GM18867 (cell line): ENCODE measurements around the gene MED17.

Experiments
- ATAC-seq: cut with Tn5 transposase; IDR thresholded peaks from one replicate; pipeline ENCODE4 v1.9.1; 2021; ENCODE audit warnings: mild to moderate bottlenecking, moderate library complexity; ENCODE audit not compliant: unreplicated experiment

Gene MED17

DNA sequence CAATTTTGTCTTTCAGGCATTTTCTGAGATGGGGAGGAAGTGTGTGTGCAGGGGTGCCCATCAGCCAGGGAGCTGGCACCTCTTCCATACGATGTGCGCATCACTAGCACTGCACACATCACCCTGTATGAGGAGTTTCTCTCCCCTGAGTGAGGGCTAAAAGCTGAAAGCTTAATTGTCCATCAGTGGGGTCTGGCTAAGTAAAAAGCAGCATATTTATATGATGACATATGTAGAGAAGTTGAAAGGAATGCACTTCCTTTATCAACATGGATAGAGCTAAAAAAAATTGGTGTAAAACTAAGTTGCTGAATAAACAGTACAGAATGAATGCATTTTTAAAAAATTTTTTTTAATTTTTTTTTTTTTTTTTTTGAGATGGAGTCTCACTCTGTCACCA is 62.3 kb downstream of the MED17 start:
- no peak for ATAC-seq

DNA sequence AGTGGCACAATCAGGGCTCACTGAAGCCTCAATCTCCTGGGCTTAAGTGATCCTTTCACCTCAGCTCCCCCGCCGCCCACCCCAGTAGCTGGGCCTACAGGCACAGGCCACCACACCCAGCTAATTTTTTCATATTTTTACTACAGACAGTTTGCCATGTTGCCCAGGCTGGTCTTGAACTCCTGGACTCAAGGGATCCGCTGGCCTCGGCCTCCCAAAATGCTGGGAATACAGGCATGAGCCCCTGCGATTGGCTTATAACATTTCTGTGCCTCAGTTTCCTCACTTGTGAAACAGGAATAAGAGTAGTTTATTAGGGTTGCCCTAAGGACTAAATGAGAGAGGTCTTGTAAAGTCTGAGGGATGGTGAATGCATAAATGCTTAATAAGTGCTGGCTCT is 65.1 kb downstream of the MED17 start:
- no peak for ATAC-seq

DNA sequence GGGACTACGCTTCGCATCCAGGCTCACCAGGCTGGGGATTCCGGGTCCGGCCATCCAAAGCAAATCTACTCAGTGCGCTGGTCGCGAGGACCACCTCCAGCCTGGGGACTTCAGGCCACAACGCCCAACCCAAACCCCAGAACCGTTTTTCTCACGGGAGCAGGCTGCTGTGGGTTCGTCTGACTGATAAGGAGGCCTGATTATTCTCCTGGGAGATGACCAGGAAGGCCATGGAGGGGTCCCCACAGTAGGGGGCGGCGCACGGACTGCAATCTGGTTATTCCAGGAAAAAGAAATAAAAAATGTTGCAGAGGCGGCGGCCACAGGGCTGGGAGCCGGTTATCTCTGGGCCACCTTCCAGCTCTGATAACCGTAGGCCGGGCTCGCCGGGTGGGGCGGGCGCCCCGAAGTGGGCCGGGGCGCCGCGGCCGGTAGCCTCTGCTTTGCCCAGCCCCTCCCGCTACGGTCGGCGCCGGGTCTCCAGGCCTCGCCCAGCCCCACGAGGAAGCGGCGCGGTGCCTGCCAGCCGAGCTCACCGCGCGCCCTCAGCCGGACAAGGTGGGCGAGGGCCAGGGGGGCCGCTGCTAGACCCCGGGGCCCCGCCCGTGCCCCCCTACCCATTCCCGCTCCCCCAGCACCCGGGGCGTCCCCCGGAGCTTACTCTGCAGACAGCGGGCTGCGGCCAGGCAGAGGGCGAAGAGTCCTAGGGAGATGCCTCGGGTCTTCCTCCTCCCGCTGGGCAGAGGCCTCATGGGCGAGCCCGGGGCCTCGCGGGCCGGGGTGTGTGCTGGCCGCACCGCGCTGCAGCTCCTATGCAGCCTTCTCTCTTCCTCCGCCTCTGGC is 65.9 kb downstream of the MED17 start:
- no peak for ATAC-seq

DNA sequence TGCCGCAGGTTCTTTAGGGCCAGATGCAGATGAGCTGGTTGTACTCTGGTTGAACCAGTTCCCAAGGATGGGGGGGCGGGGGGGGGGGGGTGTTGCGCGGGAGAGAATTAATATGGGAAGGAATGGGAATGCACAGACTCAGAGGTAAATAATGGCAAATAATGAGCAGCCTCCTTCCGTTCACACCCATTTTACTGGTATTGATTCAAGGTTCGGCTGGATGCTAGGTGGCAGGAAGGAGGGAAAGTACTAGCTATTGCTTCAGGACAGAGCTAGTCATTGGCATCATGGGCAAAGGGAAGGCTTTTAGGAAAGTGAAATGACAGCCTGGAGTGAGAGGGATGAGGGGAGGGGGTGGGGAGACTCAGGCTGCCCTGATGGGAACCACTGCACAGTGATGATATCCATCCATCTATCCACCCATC is 66.5 kb downstream of the MED17 start, which contains the start of gene VSTM5:
TSS of gene VSTM5 (minus strand) at position 25 of the 425 bp plus-strand sequence. CDS start 116 bp downstream, outside the sequence.
- no peak for ATAC-seq

DNA sequence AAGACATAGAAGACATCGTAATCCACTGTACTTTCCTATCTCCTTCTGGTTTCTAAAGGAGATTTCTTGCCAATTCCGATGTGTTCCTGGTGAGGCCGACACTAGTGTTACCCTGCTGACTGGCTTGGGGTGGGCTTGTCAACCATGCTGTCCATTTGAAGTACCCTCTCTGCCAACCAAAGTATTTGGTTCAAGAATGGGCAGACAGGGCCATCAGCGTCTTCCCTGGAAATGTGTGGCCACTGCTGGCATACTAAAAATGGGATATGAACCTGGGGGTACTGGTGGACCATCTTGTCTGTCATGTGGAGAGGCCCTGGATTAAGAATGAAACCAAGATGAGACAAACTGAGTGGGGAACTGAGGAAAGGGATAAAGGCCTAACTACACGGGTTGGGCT is 68.2 kb downstream of the MED17 start:
- no peak for ATAC-seq

DNA sequence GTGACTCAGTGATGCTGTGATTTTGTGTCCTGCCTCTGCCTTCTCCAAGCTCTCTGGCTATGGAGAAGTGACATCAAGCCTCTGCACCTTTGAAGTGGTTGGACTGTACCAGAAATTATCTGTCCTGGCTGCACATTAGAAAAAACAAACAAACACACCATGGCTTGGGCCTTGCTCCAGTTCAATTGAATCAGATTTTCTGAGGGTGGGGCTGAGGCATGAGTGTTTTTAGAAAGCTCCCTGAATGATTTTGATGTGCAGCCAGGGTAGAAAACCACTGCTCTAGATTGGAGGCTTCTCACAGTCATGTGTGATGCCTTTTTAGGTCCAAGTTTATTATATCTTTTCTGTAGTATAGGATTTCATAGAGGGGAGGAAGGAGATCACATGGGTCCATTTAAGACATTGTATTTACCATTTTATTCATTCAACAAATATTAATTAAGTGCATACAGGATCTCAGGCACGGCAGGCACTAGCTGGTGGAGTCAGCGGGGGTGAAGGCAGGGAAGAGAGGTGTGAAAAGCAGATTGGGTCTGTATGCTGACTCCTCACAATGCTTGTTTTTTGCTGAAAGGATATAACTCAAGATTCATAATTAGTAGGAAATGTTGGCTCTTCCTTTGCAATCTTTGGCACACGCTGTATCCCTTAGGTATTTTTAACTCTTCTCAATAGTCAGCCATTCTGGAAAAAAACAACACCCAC is 73.5 kb downstream of the MED17 start:
- ATAC-seq: no peak

DNA sequence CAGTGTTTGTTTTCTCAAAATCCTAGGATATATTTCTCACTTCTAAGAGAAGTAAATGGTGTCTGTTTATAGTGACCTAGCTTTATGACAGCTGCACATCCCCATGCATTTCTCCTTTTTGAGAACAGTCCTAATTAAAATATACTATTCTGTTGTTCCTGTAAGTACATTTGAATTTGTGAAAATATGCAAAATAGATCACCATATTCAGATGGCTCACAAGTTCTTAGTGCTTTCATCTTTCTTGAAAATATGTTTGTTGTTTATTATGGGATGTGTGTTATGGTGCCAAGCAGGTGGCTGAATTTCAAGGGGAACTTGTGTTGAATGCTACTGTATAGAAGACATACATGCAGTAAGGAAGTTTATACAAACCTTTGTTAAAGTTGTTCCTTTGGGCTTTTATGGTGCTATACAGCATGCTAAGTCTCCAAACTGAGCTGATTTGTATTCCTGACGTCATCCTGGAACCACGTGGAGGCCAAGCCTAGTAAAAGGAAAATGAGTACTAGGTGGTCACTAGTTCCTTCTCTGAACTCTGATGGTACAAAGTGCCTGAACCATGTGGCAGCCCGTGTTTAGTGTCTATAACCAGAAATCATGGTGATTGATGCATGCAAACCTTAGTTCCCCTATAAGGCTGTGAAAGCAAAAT is 74.2 kb downstream of the MED17 start:
- no peak for ATAC-seq

DNA sequence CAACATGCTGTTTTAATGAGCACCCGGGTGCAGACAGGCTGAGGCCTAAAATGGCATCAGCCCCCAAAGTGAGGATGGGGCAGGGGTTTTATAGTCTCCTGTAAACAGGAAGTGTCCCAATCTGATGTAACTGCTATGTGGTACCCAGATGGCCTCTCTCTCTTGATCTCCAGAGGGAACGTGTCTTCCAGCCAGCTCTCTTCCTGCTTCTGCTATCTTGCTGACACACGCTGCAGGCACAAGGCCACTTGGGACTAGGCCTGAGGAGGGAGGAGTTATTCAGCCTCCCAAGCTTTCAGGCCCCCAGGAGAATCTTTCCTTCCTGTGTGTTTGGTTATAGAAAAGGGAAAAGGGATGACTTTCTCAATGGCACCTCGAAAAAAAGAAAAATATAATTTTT is 77.7 kb downstream of the MED17 start:
- no peak for ATAC-seq
